GM12878 (cell line): ENCODE measurements around the gene TCP1. TPM values are rescaled to one million over a fixed set of nuclear protein-coding genes. Genes with fewer than 3 reads are reported as not detected.
A peak's percentile ranks its signal among the peaks of the same experiment; 100 is the strongest.

ENCODE experiments used
- ATF7 ChIP-seq: fragments of 450-650 bp; IDR thresholded peaks from 2 replicates; pipeline ENCODE4 v1.6.1; 2016; ENCODE audit warnings: low read depth, mild to moderate bottlenecking
- BACH1 ChIP-seq: fragments of 450-650 bp; IDR thresholded peaks from 2 replicates; pipeline ENCODE4 v1.6.1; 2017; ENCODE audit warnings: mild to moderate bottlenecking, borderline replicate concordance
- CHD1 ChIP-seq: IDR thresholded peaks from 2 replicates; pipeline ENCODE4 v1.6.1; 2012; ENCODE audit warnings: low read depth, low read length, improper control_type of control experiment
- CREB1 ChIP-seq: IDR thresholded peaks from 2 replicates; pipeline ENCODE4 v1.6.1; 2012; ENCODE audit warnings: low read depth, mild to moderate bottlenecking, inconsistent platforms
- EZH2 ChIP-seq: IDR thresholded peaks from 2 replicates; pipeline ENCODE4 v1.6.1; 2012; ENCODE audit warnings: low read depth, mild to moderate bottlenecking, control low read depth, inconsistent platforms, low read length, borderline replicate concordance; ENCODE audit not compliant: control insufficient read depth
- HDAC6 ChIP-seq: fragments of 200-600 bp; sonication (generic); IDR thresholded peaks from one replicate; pipeline ENCODE4 v1.8.0; 2017; ENCODE audit warnings: antibody characterized with exemption; ENCODE audit not compliant: unreplicated experiment
- LARP7 ChIP-seq: fragments of 450-650 bp; IDR thresholded peaks from 2 replicates; pipeline ENCODE4 v1.6.1; 2017; ENCODE audit warnings: mild to moderate bottlenecking
- MYC ChIP-seq: IDR thresholded peaks from 2 replicates; pipeline ENCODE4 v1.6.1; 2011; ENCODE audit warnings: mild to moderate bottlenecking, low read length, moderate library complexity, inconsistent platforms; ENCODE audit not compliant: insufficient read depth, insufficient replicate concordance, insufficient read length, severe bottlenecking
- NFYB ChIP-seq: IDR thresholded peaks from 2 replicates; pipeline ENCODE4 v1.6.1; 2011; ENCODE audit warnings: low read depth, mild to moderate bottlenecking, low read length, improper control_type of control experiment, moderate library complexity; ENCODE audit not compliant: insufficient read depth
- NR2C2 ChIP-seq: IDR thresholded peaks from 2 replicates; pipeline ENCODE4 v1.6.1; 2011; ENCODE audit warnings: borderline replicate concordance, low read depth; ENCODE audit not compliant: control insufficient read depth, insufficient read length
- PML ChIP-seq: IDR thresholded peaks from 2 replicates; pipeline ENCODE4 v1.6.1; 2012; ENCODE audit warnings: low read length, inconsistent platforms
- SMC3 ChIP-seq: IDR thresholded peaks from 2 replicates; pipeline ENCODE4 v1.6.1; 2011; ENCODE audit warnings: low read length, improper control_type of control experiment, borderline replicate concordance
- SP1 ChIP-seq: IDR thresholded peaks from one replicate; pipeline ENCODE4 v1.6.1; 2011; ENCODE audit warnings: low read depth, low read length
- TCF7 ChIP-seq: IDR thresholded peaks from 2 replicates; pipeline ENCODE4 v1.6.1; 2014; ENCODE audit warnings: antibody characterized with exemption, borderline replicate concordance
- polyA plus RNA-seq, 11 experiments: library from polyadenylated mRNA; depleted of rRNA in 4 of 11; unstranded in 6 of 11; stranded (reverse) in 5 of 11; fragments of >200 nt; fragmentation: Nextera tagmentation in 4 of 11; fragmentation: Illumina TruSeq in 1 of 11; extraction: Ambion mirVana in 4 of 11; extraction: Trizol in 1 of 11; gene quantifications; 1 replicate in 1 of 11; 2 replicates in 10 of 11; pipeline versions ENCODE4 v1.2.1 to v1.2.3, GENCODE V29; 2011 to 2016; ENCODE audit warnings: inconsistent platforms in 2 of 11, missing spikeins in 2 of 11, low read depth in 1 of 11
- total RNA-seq, 4 experiments: library from RNA; depleted of rRNA in 3 of 4; stranded (reverse); fragments of >200 nt in 3 of 4; fragmentation: Illumina TruSeq in 1 of 4; extraction: Trizol in 1 of 4; gene quantifications; 2 replicates each; pipeline versions ENCODE4 v1.2.1 to v1.2.3, GENCODE V29; 2013 to 2021
- TF ChIP-seq, protein P1 (sequence below): fragments of 450-650 bp; IDR thresholded peaks from 2 replicates; pipeline ENCODE4 v1.6.1; 2017; ENCODE audit warnings: borderline replicate concordance
- TF ChIP-seq, protein P2 (sequence below): fragments of 450-650 bp; IDR thresholded peaks from 2 replicates; pipeline ENCODE4 v1.6.1; 2016; ENCODE audit warnings: mild to moderate bottlenecking, moderate library complexity, borderline replicate concordance
- TF ChIP-seq, protein P3 (sequence below): IDR thresholded peaks from 2 replicates; pipeline ENCODE4 v1.6.1; 2011; ENCODE audit warnings: mild to moderate bottlenecking, low read depth, low read length, moderate library complexity; ENCODE audit not compliant: insufficient replicate concordance
- TF ChIP-seq, protein P4 (sequence below): fragments of 450-650 bp; IDR thresholded peaks from 2 replicates; pipeline ENCODE4 v1.6.1; 2016; ENCODE audit warnings: mild to moderate bottlenecking
- TF ChIP-seq, protein P5 (sequence below): IDR thresholded peaks from 2 replicates; pipeline ENCODE4 v1.6.1; 2011; ENCODE audit warnings: low read depth, mild to moderate bottlenecking, low read length, moderate library complexity, borderline replicate concordance; ENCODE audit errors: extremely low read depth

Gene TCP1
- total and polyA plus RNA-seq, 10 of the 15 experiments (the other 5 are each of a cell fraction or from before 2014, with no cell fraction given): 133 to 457 (median 306) TPM

DNA sequence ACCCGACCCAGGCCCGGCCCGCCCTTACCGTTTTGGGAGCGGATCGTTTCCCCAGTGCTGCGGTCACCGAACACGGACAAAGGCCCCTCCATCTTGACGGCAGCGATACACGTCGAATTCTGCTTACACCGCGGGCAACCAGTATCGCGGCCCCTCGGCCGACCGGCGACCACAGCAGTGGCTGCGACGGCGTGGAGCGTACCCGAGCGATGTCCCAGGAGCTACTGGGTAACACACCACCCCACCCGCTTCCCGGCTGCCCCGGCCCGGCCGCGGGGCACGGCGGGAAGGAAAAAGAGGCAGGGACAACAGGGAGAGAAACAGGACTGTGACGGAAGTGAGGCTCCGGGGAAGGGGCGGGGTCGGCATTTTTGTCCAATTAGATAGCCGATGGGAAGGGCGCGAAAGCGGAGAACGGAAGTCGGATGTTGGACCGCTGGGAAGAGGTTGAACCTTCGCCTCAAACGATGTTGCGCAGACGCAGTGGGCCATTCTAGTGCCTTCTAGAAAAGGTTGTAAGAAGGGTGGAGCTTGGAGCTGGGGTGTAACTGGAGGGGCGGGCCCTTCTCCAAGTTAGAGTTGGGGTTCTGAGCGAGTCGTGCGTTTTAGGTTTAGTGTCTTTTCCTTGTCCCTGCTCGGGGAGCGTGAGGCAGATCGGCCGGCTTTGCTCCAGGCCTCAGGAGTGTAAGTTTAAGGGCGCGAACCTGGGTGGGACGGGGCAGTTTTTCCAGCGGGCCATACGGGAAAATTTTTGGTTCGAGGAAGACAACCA is at the start of gene TCP1 (continued):
- TF ChIP-seq, protein P1, sequence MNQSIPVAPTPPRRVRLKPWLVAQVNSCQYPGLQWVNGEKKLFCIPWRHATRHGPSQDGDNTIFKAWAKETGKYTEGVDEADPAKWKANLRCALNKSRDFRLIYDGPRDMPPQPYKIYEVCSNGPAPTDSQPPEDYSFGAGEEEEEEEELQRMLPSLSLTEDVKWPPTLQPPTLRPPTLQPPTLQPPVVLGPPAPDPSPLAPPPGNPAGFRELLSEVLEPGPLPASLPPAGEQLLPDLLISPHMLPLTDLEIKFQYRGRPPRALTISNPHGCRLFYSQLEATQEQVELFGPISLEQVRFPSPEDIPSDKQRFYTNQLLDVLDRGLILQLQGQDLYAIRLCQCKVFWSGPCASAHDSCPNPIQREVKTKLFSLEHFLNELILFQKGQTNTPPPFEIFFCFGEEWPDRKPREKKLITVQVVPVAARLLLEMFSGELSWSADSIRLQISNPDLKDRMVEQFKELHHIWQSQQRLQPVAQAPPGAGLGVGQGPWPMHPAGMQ: no peak
- peak; percentile 66 for TF ChIP-seq BACH1
- TF ChIP-seq TCF7: no peak
- TF ChIP-seq, protein P2, sequence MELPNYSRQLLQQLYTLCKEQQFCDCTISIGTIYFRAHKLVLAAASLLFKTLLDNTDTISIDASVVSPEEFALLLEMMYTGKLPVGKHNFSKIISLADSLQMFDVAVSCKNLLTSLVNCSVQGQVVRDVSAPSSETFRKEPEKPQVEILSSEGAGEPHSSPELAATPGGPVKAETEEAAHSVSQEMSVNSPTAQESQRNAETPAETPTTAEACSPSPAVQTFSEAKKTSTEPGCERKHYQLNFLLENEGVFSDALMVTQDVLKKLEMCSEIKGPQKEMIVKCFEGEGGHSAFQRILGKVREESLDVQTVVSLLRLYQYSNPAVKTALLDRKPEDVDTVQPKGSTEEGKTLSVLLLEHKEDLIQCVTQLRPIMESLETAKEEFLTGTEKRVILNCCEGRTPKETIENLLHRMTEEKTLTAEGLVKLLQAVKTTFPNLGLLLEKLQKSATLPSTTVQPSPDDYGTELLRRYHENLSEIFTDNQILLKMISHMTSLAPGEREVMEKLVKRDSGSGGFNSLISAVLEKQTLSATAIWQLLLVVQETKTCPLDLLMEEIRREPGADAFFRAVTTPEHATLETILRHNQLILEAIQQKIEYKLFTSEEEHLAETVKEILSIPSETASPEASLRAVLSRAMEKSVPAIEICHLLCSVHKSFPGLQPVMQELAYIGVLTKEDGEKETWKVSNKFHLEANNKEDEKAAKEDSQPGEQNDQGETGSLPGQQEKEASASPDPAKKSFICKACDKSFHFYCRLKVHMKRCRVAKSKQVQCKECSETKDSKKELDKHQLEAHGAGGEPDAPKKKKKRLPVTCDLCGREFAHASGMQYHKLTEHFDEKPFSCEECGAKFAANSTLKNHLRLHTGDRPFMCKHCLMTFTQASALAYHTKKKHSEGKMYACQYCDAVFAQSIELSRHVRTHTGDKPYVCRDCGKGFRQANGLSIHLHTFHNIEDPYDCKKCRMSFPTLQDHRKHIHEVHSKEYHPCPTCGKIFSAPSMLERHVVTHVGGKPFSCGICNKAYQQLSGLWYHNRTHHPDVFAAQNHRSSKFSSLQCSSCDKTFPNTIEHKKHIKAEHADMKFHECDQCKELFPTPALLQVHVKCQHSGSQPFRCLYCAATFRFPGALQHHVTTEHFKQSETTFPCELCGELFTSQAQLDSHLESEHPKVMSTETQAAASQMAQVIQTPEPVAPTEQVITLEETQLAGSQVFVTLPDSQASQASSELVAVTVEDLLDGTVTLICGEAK: peak; percentile 94
- TF ChIP-seq PML: peak; percentile 82
- TF ChIP-seq, protein P3, sequence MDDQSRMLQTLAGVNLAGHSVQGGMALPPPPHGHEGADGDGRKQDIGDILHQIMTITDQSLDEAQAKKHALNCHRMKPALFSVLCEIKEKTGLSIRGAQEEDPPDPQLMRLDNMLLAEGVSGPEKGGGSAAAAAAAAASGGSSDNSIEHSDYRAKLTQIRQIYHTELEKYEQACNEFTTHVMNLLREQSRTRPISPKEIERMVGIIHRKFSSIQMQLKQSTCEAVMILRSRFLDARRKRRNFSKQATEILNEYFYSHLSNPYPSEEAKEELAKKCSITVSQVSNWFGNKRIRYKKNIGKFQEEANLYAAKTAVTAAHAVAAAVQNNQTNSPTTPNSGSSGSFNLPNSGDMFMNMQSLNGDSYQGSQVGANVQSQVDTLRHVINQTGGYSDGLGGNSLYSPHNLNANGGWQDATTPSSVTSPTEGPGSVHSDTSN: no peak
- no peak for TF ChIP-seq NR2C2
- TF ChIP-seq ATF7: peak; percentile 17; the same call in 1 of the 2 replicates
- no peak for TF ChIP-seq HDAC6
- TF ChIP-seq CHD1: peak; percentile 88; the same call in 1 of the 2 replicates
- TF ChIP-seq LARP7: peak; percentile 13; the same call in 1 of the 2 replicates
- peak; percentile 41 for TF ChIP-seq MYC
- TF ChIP-seq, protein P4, sequence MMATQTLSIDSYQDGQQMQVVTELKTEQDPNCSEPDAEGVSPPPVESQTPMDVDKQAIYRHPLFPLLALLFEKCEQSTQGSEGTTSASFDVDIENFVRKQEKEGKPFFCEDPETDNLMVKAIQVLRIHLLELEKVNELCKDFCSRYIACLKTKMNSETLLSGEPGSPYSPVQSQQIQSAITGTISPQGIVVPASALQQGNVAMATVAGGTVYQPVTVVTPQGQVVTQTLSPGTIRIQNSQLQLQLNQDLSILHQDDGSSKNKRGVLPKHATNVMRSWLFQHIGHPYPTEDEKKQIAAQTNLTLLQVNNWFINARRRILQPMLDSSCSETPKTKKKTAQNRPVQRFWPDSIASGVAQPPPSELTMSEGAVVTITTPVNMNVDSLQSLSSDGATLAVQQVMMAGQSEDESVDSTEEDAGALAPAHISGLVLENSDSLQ: no peak
- no peak for TF ChIP-seq EZH2
- peak; percentile 60; the same call in 1 of the 2 replicates for TF ChIP-seq NFYB
- peak; percentile 74 for TF ChIP-seq CREB1
- TF ChIP-seq SP1: no peak
- TF ChIP-seq SMC3: peak; percentile 5; the same call in 1 of the 2 replicates
- TF ChIP-seq, protein P5, sequence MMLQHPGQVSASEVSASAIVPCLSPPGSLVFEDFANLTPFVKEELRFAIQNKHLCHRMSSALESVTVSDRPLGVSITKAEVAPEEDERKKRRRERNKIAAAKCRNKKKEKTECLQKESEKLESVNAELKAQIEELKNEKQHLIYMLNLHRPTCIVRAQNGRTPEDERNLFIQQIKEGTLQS: no peak
